ENCODE data around the gene ACER3. TPM values are rescaled to one million over a fixed set of nuclear protein-coding genes. Genes with fewer than 3 reads are reported as not detected.
"Not testable (repeated sequence)": the region's sequence is repeated elsewhere in the genome, so short reads cannot be mapped to it uniquely, and the experiment has no call there.

ACER3 gene
- total and polyA plus RNA-seq, 2 donors = 4.5 to 19.0 TPM

DNA sequence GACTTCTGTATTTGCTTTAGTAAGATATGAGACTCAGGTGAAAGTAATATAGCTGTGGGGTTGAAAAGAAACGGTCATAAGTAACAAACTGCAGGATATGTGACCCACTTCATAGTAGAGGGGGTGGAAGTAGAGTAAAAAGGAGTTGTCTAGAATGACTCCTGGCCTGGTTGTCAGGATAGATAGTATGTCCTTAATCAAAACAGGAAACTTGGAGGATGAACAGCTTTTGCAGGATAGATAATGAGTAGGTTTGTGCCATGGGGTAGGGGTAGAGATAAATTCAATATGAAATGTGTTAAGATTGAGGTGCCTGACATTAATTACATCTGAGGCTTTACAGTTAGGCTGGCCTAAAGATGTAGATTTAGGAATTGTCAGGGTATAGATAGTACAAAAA lies 126.5 kb downstream of the ACER3 start:
- Histone ChIP-seq H3K36me3 (ENCODE audit: insufficient read depth) (peaks cover 4% of the 10 kb centered on the region), H3K4me1 (ENCODE audit: insufficient read depth) (no peaks in the 10 kb centered on the region), H3K4me3 (ENCODE audit: low read depth, low read length) (no peak overlapping the region), H3K27ac (ENCODE audit: low read depth) (no peak overlapping the region)
- WGBS = 67% methylated on average over 1 of the region's 1 CpG
- DNase-seq (ENCODE audit: extremely low spot score) = no peak

GRCh38 chr11:76990628-76991027 lies 129.9 kb downstream of the ACER3 start:
- Histone ChIP-seq H3K4me1 (ENCODE audit: insufficient read depth) (no peaks in the 10 kb centered on the region), H3K27ac (ENCODE audit: low read depth) (no peak overlapping the region), H3K36me3 (ENCODE audit: insufficient read depth) (peaks cover 5% of the 10 kb centered on the region), H3K4me3 (ENCODE audit: low read depth, low read length) (no peak overlapping the region)
- DNase-seq (ENCODE audit: extremely low spot score) = no peak
- 96% methylated on average over 1 of the region's 1 CpG for WGBS

DNA sequence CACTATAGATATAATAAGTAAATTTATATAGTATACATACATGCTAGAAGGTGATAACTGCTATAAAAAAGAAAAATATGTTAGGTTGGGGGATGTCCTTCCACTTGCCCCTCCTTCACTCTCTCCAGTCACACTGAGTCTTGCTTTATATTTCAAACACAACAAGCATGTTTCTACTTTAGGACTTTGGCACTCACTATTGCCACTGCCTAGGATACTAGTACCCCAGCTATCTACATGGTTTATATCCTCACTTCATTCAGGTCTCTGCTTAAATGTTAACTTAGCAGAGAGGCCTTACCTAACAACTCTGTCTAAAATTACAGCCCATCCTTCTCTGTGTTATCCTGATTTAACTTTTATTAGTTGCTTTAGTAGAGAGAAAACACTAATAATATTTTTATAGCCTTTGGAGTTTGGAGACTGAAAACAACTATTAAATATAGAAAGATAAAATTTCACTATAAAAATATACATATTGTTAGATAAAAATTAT lies 134.4 kb downstream of the ACER3 start:
- no peaks in the 10 kb centered on the region for H3K4me1 ChIP-seq (ENCODE audit: insufficient read depth)
- H3K36me3 ChIP-seq (ENCODE audit: insufficient read depth) = peaks cover 3% of the 10 kb centered on the region

GRCh38 chr11:76997512-76997911 lies 136.8 kb downstream of the ACER3 start:
- H3K4me3 ChIP-seq (ENCODE audit: low read depth, low read length) = no peak overlapping the region
- no peaks in the 10 kb centered on the region for H3K4me1 ChIP-seq (ENCODE audit: insufficient read depth)
- no peak overlapping the region for H3K27ac ChIP-seq (ENCODE audit: low read depth)
- WGBS = 89% methylated on average over 1 of the region's 1 CpG
- DNase-seq (ENCODE audit: extremely low spot score) = no peak
- H3K36me3 ChIP-seq (ENCODE audit: insufficient read depth) = peaks cover 3% of the 10 kb centered on the region

More for the DNA sequence above, 134.4 kb downstream of the ACER3 start:
- no peak overlapping the region for H3K4me3 ChIP-seq (ENCODE audit: low read depth, low read length)
- DNase-seq (ENCODE audit: extremely low spot score) = no peak
- H3K27ac ChIP-seq (ENCODE audit: low read depth) = no peak overlapping the region

GRCh38 chr11:76999597-76999996 lies 138.9 kb downstream of the ACER3 start:
- no peak for DNase-seq (ENCODE audit: extremely low spot score)
- 99% methylated on average over 1 of the region's 1 CpG for WGBS
- no peak overlapping the region for H3K4me3 ChIP-seq (ENCODE audit: low read depth, low read length)

DNA sequence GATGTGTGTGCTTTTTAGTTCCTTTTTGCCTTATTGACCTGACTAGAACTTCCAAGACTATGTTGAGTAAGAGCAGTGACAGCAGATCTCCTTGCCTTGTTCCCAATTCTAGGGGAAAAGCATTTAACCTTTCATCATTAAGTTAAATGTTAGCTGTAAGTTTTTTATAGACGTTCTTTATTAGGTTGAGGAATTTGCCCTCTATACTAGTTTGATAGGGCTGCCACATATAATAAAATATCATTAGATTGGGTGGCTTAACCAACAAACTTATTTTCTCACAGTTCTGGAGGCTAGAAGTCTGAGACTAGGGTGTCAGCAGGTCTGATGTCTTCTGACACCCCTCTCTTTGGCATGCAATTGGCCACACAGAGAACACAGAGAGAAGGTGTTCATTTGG lies 140.9 kb downstream of the ACER3 start:
- WGBS = 37% methylated on average over 1 of the region's 1 CpG
- Histone ChIP-seq H3K36me3 (ENCODE audit: insufficient read depth) (no peaks in the 10 kb centered on the region), H3K4me1 (ENCODE audit: insufficient read depth) (no peaks in the 10 kb centered on the region), H3K27ac (ENCODE audit: low read depth) (no peak overlapping the region), H3K4me3 (ENCODE audit: low read depth, low read length) (no peak overlapping the region)
- DNase-seq (ENCODE audit: extremely low spot score) = no peak

More at GRCh38 chr11:76999597-76999996, 138.9 kb downstream of the ACER3 start:
- no peak overlapping the region for H3K27ac ChIP-seq (ENCODE audit: low read depth)
- H3K4me1 ChIP-seq (ENCODE audit: insufficient read depth) = no peaks in the 10 kb centered on the region
- H3K36me3 ChIP-seq (ENCODE audit: insufficient read depth) = peaks cover 3% of the 10 kb centered on the region

- Histone ChIP-seq H3K4me3 (ENCODE audit: low read depth, low read length) (no peak overlapping the region), H3K4me1 (ENCODE audit: insufficient read depth) (no peaks in the 10 kb centered on the region), H3K27ac (ENCODE audit: low read depth) (no peak overlapping the region), H3K36me3 (ENCODE audit: insufficient read depth) (no peaks in the 10 kb centered on the region)
- 92% methylated on average over 2 of the region's 2 CpGs for WGBS
- no peak for DNase-seq (ENCODE audit: extremely low spot score)
Observed at GRCh38 chr11:77002776-77003175, 142.1 kb downstream of the ACER3 start.

DNA sequence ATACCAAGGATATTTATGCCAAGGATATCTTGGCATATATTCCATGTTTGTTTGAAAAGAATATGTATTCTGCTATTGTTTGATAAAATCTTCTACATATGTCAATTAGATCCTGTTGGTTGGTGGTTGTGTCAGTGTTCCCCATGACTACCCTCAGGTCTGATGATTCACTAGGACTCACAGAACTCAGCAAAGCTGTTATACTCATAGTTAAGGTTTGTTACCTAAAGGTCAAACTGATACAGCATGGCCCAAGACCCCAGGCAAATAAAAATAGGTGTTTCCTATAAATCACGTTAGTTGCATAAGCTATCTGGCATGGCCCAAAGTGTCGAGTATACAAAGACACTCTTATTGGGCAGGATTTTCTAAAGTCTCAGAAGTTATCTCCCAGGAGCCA lies 143.2 kb downstream of the ACER3 start:
- H3K27ac ChIP-seq (ENCODE audit: low read depth) = no peak overlapping the region
- no peaks in the 10 kb centered on the region for H3K4me1 ChIP-seq (ENCODE audit: insufficient read depth)
- WGBS = 63% methylated on average over 2 of the region's 2 CpGs
- no peak overlapping the region for H3K4me3 ChIP-seq (ENCODE audit: low read depth, low read length)
- H3K36me3 ChIP-seq (ENCODE audit: insufficient read depth) = no peaks in the 10 kb centered on the region
- no peak for DNase-seq (ENCODE audit: extremely low spot score)

GRCh38 chr11:77009533-77010160 lies 148.9 kb downstream of the ACER3 start:
- H3K4me3 ChIP-seq (ENCODE audit: low read depth, low read length) = no peak overlapping the region
- no peak for DNase-seq (ENCODE audit: extremely low spot score)
- H3K36me3 ChIP-seq (ENCODE audit: insufficient read depth) = no peaks in the 10 kb centered on the region
- H3K4me1 ChIP-seq (ENCODE audit: insufficient read depth) = no peaks in the 10 kb centered on the region
- H3K27ac ChIP-seq (ENCODE audit: low read depth) = no peak overlapping the region

GRCh38 chr11:77014669-77015068 lies 154.0 kb downstream of the ACER3 start:
- no peaks in the 10 kb centered on the region for H3K4me1 ChIP-seq (ENCODE audit: insufficient read depth)
- H3K4me3 ChIP-seq (ENCODE audit: low read depth, low read length) = no peak overlapping the region
- DNase-seq (ENCODE audit: extremely low spot score) = no peak
- H3K27ac ChIP-seq (ENCODE audit: low read depth) = no peak overlapping the region
- WGBS = 96% methylated on average over 2 of the region's 2 CpGs
- H3K36me3 ChIP-seq (ENCODE audit: insufficient read depth) = no peaks in the 10 kb centered on the region

GRCh38 chr11:77018396-77018924 lies 157.7 kb downstream of the ACER3 start:
- H3K36me3 ChIP-seq (ENCODE audit: insufficient read depth); H3K4me3 ChIP-seq (ENCODE audit: low read depth, low read length); H3K27ac ChIP-seq (ENCODE audit: low read depth); DNase-seq (ENCODE audit: extremely low spot score); H3K4me1 ChIP-seq (ENCODE audit: insufficient read depth): not testable (repeated sequence)
- WGBS = 94% methylated on average over 2 of the region's 2 CpGs

GRCh38 chr11:77019976-77020595 lies 159.4 kb downstream of the ACER3 start:
- 70% methylated on average over 2 of the region's 2 CpGs for WGBS
- Histone ChIP-seq H3K4me3 (ENCODE audit: low read depth, low read length) (no peak overlapping the region), H3K4me1 (ENCODE audit: insufficient read depth) (no peaks in the 10 kb centered on the region), H3K36me3 (ENCODE audit: insufficient read depth) (no peaks in the 10 kb centered on the region), H3K27ac (ENCODE audit: low read depth) (no peak overlapping the region)
- DNase-seq (ENCODE audit: extremely low spot score) = no peak

DNA sequence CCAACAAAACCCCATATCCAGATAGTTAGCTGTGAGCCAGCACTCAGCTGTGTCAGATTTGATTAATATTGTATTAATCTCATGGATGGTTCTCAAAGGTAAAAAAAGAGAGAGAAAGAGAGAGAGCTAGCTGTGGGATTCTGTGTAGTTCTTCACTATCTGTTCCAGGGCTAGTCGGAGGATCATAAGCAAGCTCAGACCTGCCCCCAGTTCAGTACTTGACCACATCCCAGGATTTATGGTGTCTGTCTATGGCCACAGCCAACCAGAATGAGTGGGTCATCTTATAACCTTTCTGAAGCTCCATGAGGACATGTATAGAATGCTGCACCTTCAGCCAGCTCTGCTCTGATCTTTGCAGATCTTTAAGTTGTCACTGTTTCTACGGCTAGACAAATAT lies 160.0 kb downstream of the ACER3 start:
- Histone ChIP-seq H3K4me1 (ENCODE audit: insufficient read depth) (no peaks in the 10 kb centered on the region), H3K36me3 (ENCODE audit: insufficient read depth) (no peaks in the 10 kb centered on the region), H3K27ac (ENCODE audit: low read depth) (no peak overlapping the region), H3K4me3 (ENCODE audit: low read depth, low read length) (no peak overlapping the region)
- WGBS = 87% methylated on average over 2 of the region's 2 CpGs
- DNase-seq (ENCODE audit: extremely low spot score) = no peak

GRCh38 chr11:77024745-77025144 lies 164.0 kb downstream of the ACER3 start:
- Histone ChIP-seq H3K27ac (ENCODE audit: low read depth) (no peak overlapping the region), H3K4me1 (ENCODE audit: insufficient read depth) (no peaks in the 10 kb centered on the region), H3K36me3 (ENCODE audit: insufficient read depth) (no peaks in the 10 kb centered on the region), H3K4me3 (ENCODE audit: low read depth, low read length) (no peak overlapping the region)
- DNase-seq (ENCODE audit: extremely low spot score) = no peak
